Activated CD4-positive, alpha-beta T cell treated with anti-CD3 and anti-CD28 coated beads, Interleukin-10, Interleukin-2, amounts not matched to agents 100 ng/mL and 50 ng/mL, durations not matched to agents 16 hours and 8 hours (primary cell): ENCODE data around the gene PIGS.
A peak's percentile ranks its signal among the peaks of the same experiment; 100 is the strongest.
"Not testable (repeated sequence)": the region's sequence is repeated elsewhere in the genome, so short reads cannot be mapped to it uniquely, and the experiment has no call there.

Experiments used
- DNase-seq: peaks from one replicate; pipeline ENCODE4 v3.0.0-alpha.2; 2020

PIGS gene

GRCh38 chr17:28571361-28572122 lies at the start of gene PIGS:
Gene PIGS (minus strand): TSS chr17:28571524. CDS start chr17:28571496, 28 bp downstream.
- peak; percentile 97 for DNase-seq

- no peak for DNase-seq
Measured at GRCh38 chr17:28620010-28620409, 48.7 kb upstream of the PIGS start.

GRCh38 chr17:28618464-28618863 lies 47.1 kb upstream of the PIGS start:
- DNase-seq = no peak

GRCh38 chr17:28616281-28616680 lies 45.0 kb upstream of the PIGS start:
- DNase-seq = no peak

- DNase-seq = no peak
Measured at GRCh38 chr17:28615260-28615940, 44.1 kb upstream of the PIGS start.

GRCh38 chr17:28613931-28614381 lies 42.6 kb upstream of the PIGS start, which contains the start of gene RSKR:
Gene RSKR (minus strand): TSS chr17:28614185. CDS start chr17:28614161, 24 bp downstream.
- no peak for DNase-seq

- DNase-seq = peak; percentile 45
Measured at GRCh38 chr17:28612936-28613872, 41.9 kb upstream of the PIGS start.

- DNase-seq = no peak
Measured at GRCh38 chr17:28612531-28612930, 41.2 kb upstream of the PIGS start.

GRCh38 chr17:28610376-28610775 lies 39.1 kb upstream of the PIGS start:
- no peak for DNase-seq

GRCh38 chr17:28604031-28604430 lies 32.7 kb upstream of the PIGS start:
- DNase-seq = not testable (repeated sequence)

GRCh38 chr17:28599311-28600184 lies 28.2 kb upstream of the PIGS start:
- peak; percentile 79 for DNase-seq

- peak; percentile 97 for DNase-seq
Measured at GRCh38 chr17:28598799-28599310, 27.5 kb upstream of the PIGS start, which contains the start of gene SPAG5. Gene SPAG5 (minus strand): TSS chr17:28599025. CDS start chr17:28598946, 79 bp downstream.

GRCh38 chr17:28598389-28598788 lies 27.1 kb upstream of the PIGS start:
- no peak for DNase-seq

- DNase-seq = no peak
Measured at GRCh38 chr17:28597606-28598383, 26.5 kb upstream of the PIGS start.

GRCh38 chr17:28592260-28592659 lies 20.9 kb upstream of the PIGS start:
- no peak for DNase-seq

- DNase-seq = no peak
Measured at GRCh38 chr17:28585851-28586250, 14.5 kb upstream of the PIGS start.

GRCh38 chr17:28584434-28584833 lies 13.1 kb upstream of the PIGS start:
- DNase-seq = no peak

GRCh38 chr17:28582513-28582912 lies 11.2 kb upstream of the PIGS start:
- DNase-seq = no peak

GRCh38 chr17:28580959-28581358 lies 9.6 kb upstream of the PIGS start:
- no peak for DNase-seq

- DNase-seq = peak; percentile 89
Measured at GRCh38 chr17:28579526-28579925, 8.2 kb upstream of the PIGS start.
